Measurements from ENCODE around the gene KRTAP19-4. TPM values are rescaled to one million over a fixed set of nuclear protein-coding genes. Genes with fewer than 3 reads are reported as not detected.

Gene KRTAP19-4
- total RNA-seq, 1 donor = not detected

DNA sequence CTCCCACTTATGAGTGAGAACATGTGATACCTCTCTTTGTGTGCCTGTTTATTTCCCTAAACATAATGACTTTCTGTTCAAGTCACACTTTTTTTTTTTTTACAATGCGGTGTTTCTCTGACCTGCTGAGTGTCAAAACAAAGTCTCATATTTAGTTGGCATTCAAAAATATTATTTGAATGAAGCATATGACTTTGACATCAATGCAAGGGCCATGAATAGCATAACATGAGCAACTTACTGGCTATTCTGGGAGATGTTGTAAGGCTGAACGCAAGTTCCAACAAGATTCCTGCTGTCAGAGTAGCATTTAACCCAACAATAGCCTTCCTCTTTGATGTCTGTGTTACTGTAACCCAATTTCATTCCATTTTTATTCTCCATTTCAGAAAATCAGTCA lies 14.8 kb downstream of the KRTAP19-4 start:
- Histone ChIP-seq H3K9me3 (ENCODE audit: low read depth, low read length) (peaks cover 4% of the 10 kb centered on the region), H3K27ac (ENCODE audit: low read depth, low read length) (no peak overlapping the region), H3K79me2 (ENCODE audit: insufficient read depth, low read length) (no peaks in the 10 kb centered on the region), H3K4me3 (ENCODE audit: insufficient read depth, low read length) (no peak overlapping the region), H3K36me3 (ENCODE audit: insufficient read depth, low read length) (no peaks in the 10 kb centered on the region), H4K20me1 (ENCODE audit: insufficient read depth, low read length) (no peaks in the 10 kb centered on the region), H3K4me2 (ENCODE audit: insufficient read depth, low read length) (no peak overlapping the region), H3K27me3 (ENCODE audit: insufficient read depth, low read length) (no peaks in the 10 kb centered on the region), H3K4me1 (ENCODE audit: insufficient read depth, low read length) (no peaks in the 10 kb centered on the region), H2AFZ (ENCODE audit: low read length) (no peak overlapping the region)
- DNase-seq (ENCODE audit: insufficient read length, low spot score, missing footprints) = no peak
- TF ChIP-seq, protein P1, sequence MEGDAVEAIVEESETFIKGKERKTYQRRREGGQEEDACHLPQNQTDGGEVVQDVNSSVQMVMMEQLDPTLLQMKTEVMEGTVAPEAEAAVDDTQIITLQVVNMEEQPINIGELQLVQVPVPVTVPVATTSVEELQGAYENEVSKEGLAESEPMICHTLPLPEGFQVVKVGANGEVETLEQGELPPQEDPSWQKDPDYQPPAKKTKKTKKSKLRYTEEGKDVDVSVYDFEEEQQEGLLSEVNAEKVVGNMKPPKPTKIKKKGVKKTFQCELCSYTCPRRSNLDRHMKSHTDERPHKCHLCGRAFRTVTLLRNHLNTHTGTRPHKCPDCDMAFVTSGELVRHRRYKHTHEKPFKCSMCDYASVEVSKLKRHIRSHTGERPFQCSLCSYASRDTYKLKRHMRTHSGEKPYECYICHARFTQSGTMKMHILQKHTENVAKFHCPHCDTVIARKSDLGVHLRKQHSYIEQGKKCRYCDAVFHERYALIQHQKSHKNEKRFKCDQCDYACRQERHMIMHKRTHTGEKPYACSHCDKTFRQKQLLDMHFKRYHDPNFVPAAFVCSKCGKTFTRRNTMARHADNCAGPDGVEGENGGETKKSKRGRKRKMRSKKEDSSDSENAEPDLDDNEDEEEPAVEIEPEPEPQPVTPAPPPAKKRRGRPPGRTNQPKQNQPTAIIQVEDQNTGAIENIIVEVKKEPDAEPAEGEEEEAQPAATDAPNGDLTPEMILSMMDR (IDR thresholded peaks at IDR 0.05; ENCODE audit: extremely low read depth, low read depth, low read length) = no peak

DNA sequence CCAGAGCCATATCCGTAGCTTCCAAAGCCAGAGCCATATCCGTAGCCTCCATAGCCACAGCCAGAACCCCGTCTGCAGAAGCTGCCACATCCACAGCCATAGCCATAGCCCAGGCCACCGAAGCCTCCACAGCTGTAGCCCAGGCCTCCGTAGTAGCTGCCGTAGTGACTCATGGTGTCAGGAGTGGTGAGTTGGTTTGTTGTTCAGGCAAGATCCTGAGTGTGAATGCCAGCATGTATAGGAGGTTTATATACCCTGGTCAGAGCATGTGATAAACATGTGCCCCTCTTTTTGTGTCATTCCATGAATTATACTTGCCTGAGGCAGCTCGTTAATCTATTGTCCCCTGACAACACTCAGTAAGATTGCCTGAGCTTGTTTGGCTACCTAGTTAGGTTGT lies 16.8 kb downstream of the KRTAP19-4 start, which contains the start of gene KRTAP19-1:
Gene KRTAP19-1 (minus strand): TSS at position 223 of the 400 bp plus-strand sequence. CDS start 50 bp downstream, at position 173.
- Histone ChIP-seq H4K20me1 (ENCODE audit: insufficient read depth, low read length) (no peaks in the 10 kb centered on the region), H3K4me1 (ENCODE audit: insufficient read depth, low read length) (no peaks in the 10 kb centered on the region)
- TF ChIP-seq, protein P1 (IDR thresholded peaks at IDR 0.05; ENCODE audit: extremely low read depth, low read depth, low read length) = no peak

DNA sequence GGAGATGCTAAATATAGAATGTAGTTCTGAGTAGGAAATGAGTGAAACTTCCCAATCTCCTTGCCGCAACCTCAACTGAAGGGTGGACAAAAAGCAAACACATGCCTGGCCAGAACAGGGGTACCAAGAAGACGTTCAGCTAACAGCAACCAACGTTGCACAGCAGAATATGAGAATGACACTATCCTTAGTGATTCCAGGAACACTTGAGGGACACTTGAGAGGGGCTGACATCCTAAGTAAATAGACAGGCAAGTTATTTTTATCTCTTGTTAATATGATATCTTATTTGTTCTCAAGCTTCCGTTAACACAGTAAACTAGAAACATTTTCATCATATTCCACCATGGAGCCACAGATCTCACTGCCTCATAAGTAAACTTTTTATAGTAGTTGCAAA lies 17.7 kb downstream of the KRTAP19-4 start:
- TF ChIP-seq, protein P1 (IDR thresholded peaks at IDR 0.05; ENCODE audit: extremely low read depth, low read depth, low read length) = no peak
- no peak overlapping the region for H2AFZ ChIP-seq (ENCODE audit: low read length)
- no peaks in the 10 kb centered on the region for H3K27me3 ChIP-seq (ENCODE audit: insufficient read depth, low read length)
- no peak overlapping the region for H3K4me2 ChIP-seq (ENCODE audit: insufficient read depth, low read length)
- no peaks in the 10 kb centered on the region for H3K36me3 ChIP-seq (ENCODE audit: insufficient read depth, low read length)
- no peaks in the 10 kb centered on the region for H3K79me2 ChIP-seq (ENCODE audit: insufficient read depth, low read length)
- H4K20me1 ChIP-seq (ENCODE audit: insufficient read depth, low read length) = no peaks in the 10 kb centered on the region
- H3K9me3 ChIP-seq (ENCODE audit: low read depth, low read length) = peaks cover 2% of the 10 kb centered on the region
- DNase-seq (ENCODE audit: insufficient read length, low spot score, missing footprints) = no peak
- H3K27ac ChIP-seq (ENCODE audit: low read depth, low read length) = no peak overlapping the region
- no peak overlapping the region for H3K4me3 ChIP-seq (ENCODE audit: insufficient read depth, low read length)
- H3K4me1 ChIP-seq (ENCODE audit: insufficient read depth, low read length) = no peaks in the 10 kb centered on the region

More for the DNA sequence above, 16.8 kb downstream of the KRTAP19-4 start, which contains the start of gene KRTAP19-1:
- Histone ChIP-seq H3K4me2 (ENCODE audit: insufficient read depth, low read length) (no peak within 1 kb of the TSS), H3K27ac (ENCODE audit: low read depth, low read length) (no peak within 1 kb of the TSS), H3K36me3 (ENCODE audit: insufficient read depth, low read length) (no peaks in the 10 kb centered on the region), H3K27me3 (ENCODE audit: insufficient read depth, low read length) (no peaks in the 10 kb centered on the region), H3K4me3 (ENCODE audit: insufficient read depth, low read length) (no peak within 1 kb of the TSS), H3K9me3 (ENCODE audit: low read depth, low read length) (peaks cover 2% of the 10 kb centered on the region), H3K79me2 (ENCODE audit: insufficient read depth, low read length) (no peaks in the 10 kb centered on the region), H2AFZ (ENCODE audit: low read length) (no peak within 1 kb of the TSS)
- DNase-seq (ENCODE audit: insufficient read length, low spot score, missing footprints) = no peak

DNA sequence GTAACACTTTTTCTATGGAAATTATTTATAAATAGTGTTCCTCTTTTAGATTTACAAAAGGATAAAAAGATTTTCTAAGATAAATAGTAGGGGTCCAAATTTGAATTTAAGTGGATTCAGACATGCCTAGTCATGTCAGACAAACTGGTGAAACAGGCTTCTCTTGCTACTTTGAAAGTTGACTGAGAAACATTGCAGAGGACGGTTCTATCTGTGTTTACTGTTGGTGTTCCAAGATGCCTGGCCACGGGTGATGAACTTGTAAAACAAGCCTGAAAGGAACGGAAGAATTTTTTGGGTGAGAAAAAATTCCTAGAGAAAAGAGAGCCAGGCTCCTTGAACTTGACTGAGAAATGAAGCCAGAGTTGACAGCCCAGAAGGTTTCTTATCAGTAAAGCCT lies 19.0 kb downstream of the KRTAP19-4 start:
- Histone ChIP-seq H3K4me3 (ENCODE audit: insufficient read depth, low read length) (no peak overlapping the region), H3K36me3 (ENCODE audit: insufficient read depth, low read length) (no peaks in the 10 kb centered on the region), H3K27ac (ENCODE audit: low read depth, low read length) (no peak overlapping the region), H2AFZ (ENCODE audit: low read length) (no peak overlapping the region), H4K20me1 (ENCODE audit: insufficient read depth, low read length) (no peaks in the 10 kb centered on the region), H3K4me1 (ENCODE audit: insufficient read depth, low read length) (no peaks in the 10 kb centered on the region), H3K79me2 (ENCODE audit: insufficient read depth, low read length) (no peaks in the 10 kb centered on the region), H3K9me3 (ENCODE audit: low read depth, low read length) (peaks cover 2% of the 10 kb centered on the region), H3K27me3 (ENCODE audit: insufficient read depth, low read length) (no peaks in the 10 kb centered on the region), H3K4me2 (ENCODE audit: insufficient read depth, low read length) (no peak overlapping the region)
- DNase-seq (ENCODE audit: insufficient read length, low spot score, missing footprints) = no peak
- TF ChIP-seq, protein P1 (IDR thresholded peaks at IDR 0.05; ENCODE audit: extremely low read depth, low read depth, low read length) = no peak
